AG09309 (cell line): Measurements from ENCODE around the gene ME1.

Source experiments
- DNase-seq: peaks from one replicate; pipeline ENCODE4 v3.0.0-alpha.2; 2010; ENCODE audit warnings: low read depth
- H3K4me3 ChIP-seq: 2 replicates; pipeline ENCODE4 v1.5.1; 2011; ENCODE audit warnings: mild to moderate bottlenecking, low read depth, low read length, moderate library complexity; ENCODE audit not compliant: control insufficient read depth
- CTCF ChIP-seq: IDR thresholded peaks from 2 replicates; pipeline ENCODE4 v1.5.1; 2011; ENCODE audit warnings: mild to moderate bottlenecking, low read depth, low read length, inconsistent platforms; ENCODE audit not compliant: insufficient read depth, control insufficient read depth; ENCODE audit errors: missing control alignments

ME1 gene

GRCh38 chr6:83385473-83385872 lies 45.4 kb downstream of the ME1 start:
- H3K4me3 ChIP-seq = no peak overlapping the region
- DNase-seq = no peak
- no peak for TF ChIP-seq CTCF

DNA sequence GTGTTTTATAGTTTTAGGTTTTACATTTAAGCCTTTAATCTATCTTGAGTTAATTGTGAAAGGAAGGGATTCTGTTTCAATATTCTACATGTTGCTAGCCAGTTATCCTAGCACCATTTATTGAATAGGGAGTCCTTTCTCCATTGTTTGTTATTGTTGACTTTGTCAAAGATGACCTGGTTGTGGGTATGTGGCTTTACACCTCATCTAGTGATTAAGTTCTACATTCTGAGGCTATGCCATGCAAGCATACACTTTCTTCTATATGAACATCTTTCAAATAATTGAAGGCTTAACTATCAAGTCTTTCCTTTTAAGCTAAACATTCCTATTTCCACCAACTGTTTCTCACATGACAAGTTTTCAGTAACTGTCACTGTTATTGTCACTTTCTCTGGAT lies 46.1 kb downstream of the ME1 start:
- DNase-seq = no peak
- no peak for TF ChIP-seq CTCF
- no peak overlapping the region for H3K4me3 ChIP-seq

- DNase-seq = no peak
These were observed 48.9 kb downstream of the ME1 start for GRCh38 chr6:83381949-83382348.

GRCh38 chr6:83378621-83379388 lies 52.0 kb downstream of the ME1 start:
- DNase-seq = peak; percentile 55
- no peak overlapping the region for H3K4me3 ChIP-seq
- TF ChIP-seq CTCF = peak; percentile 11

More at GRCh38 chr6:83381949-83382348, 48.9 kb downstream of the ME1 start:
- no peak overlapping the region for H3K4me3 ChIP-seq
- TF ChIP-seq CTCF = no peak

DNA sequence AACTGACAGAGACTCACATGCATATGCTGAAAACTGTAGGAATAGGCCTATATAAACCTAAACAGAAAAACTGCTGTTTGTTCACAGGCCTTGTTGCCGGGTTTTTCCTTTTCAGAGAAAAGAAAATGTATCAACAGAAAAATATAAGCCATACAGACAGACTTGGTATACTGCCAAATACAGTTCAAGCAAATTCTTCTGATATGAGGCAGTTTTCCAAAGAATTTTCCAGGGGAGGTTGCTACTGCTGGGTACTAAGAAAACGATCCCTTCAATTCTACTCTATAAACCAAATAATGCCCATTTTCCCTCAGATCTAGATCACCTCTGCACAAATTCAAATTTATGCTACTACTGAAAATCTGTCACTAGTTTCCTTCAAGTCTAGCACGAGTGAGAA lies 59.4 kb downstream of the ME1 start:
- peak; percentile 10 for DNase-seq
- H3K4me3 ChIP-seq = no peak overlapping the region
- TF ChIP-seq CTCF = no peak

GRCh38 chr6:83370567-83370966 lies 60.3 kb downstream of the ME1 start:
- DNase-seq = no peak
- no peak for TF ChIP-seq CTCF

More at GRCh38 chr6:83370567-83370966, 60.3 kb downstream of the ME1 start:
- no peak overlapping the region for H3K4me3 ChIP-seq
